GM21737 (cell line): Measurements from ENCODE around the gene HACL1.
A peak's percentile ranks its signal among the peaks of the same experiment; 100 is the strongest.
"Not testable (repeated sequence)": the region's sequence is repeated elsewhere in the genome, so short reads cannot be mapped to it uniquely, and the experiment has no call there.

ENCODE experiments used
- ATAC-seq: cut with Tn5 transposase; IDR thresholded peaks from one replicate; pipeline ENCODE4 v1.9.1; 2021; ENCODE audit warnings: mild to moderate bottlenecking, moderate library complexity; ENCODE audit not compliant: unreplicated experiment

HACL1 gene

GRCh38 chr3:15581471-15582394 lies 19.6 kb downstream of the HACL1 start:
- no peak for ATAC-seq

- no peak for ATAC-seq
These were observed 22.3 kb downstream of the HACL1 start for GRCh38 chr3:15579051-15579450.

- no peak for ATAC-seq
These were observed 23.0 kb downstream of the HACL1 start for GRCh38 chr3:15578289-15578867.

DNA sequence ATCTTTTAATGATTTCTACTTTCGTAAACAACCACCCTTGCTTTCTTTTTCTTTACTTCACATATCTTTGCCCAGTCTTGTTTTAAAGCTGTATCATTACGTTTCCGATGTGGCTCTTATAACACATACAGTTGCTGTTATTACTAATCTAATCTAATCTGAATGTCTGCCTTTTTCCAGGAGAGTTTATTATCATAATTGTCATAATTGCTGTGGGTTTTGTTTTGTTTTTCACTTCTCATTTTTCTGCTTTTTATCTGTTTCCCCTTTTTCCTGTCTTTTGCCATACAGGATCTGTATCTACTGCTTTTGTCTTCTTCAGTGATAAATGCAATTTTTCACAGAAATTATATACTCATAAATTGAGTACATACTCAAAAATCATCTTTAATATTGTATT lies 24.9 kb downstream of the HACL1 start:
- ATAC-seq = no peak

DNA sequence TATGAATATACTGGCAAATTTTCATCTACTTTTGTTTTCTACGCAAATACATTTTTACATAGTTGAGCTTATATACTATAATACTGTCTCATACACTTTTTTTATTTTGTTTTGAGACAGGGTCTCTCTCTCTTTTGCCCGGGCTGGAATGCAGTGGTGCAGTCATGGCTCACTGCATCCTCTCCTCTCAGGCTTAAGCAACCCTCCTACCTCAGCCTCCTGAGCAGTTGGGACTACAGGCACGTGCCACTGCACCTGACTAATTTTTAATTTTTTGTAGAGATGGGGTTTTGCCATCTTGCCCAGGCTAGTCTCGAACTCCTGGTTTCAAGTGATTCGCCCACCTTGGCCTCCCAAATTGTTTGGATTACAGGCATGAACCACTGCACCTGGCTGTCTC lies 25.9 kb downstream of the HACL1 start:
- ATAC-seq = no peak

- ATAC-seq = no peak
These were observed 29.2 kb downstream of the HACL1 start for GRCh38 chr3:15572138-15572537.

DNA sequence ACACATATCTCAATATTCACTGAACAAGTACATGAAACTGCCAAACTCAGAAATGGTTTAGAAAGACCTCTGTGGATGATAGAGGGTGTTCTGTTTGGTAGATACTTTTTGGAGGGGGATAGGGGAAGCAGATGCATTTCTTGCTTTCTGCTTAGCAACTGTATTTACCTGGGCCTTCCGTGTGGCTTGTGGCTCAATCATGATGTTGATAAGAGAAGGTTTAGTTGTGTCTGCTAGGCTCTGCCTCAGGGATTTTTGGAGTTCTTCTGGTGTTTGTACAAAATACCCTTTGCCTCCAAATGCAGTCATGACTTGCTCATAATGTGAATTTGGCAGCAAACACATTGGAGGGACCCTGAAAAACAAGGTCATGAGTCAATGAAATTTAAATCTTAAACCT lies 38.2 kb downstream of the HACL1 start:
- ATAC-seq = no peak

- no peak for ATAC-seq
These were observed 38.8 kb downstream of the HACL1 start for GRCh38 chr3:15562560-15562959.

GRCh38 chr3:15558581-15558980 lies 42.8 kb downstream of the HACL1 start:
- no peak for ATAC-seq

GRCh38 chr3:15557511-15557946 lies 43.8 kb downstream of the HACL1 start:
- ATAC-seq = peak; percentile 55

GRCh38 chr3:15556512-15556911 lies 44.9 kb downstream of the HACL1 start:
- peak; percentile 83 for ATAC-seq

DNA sequence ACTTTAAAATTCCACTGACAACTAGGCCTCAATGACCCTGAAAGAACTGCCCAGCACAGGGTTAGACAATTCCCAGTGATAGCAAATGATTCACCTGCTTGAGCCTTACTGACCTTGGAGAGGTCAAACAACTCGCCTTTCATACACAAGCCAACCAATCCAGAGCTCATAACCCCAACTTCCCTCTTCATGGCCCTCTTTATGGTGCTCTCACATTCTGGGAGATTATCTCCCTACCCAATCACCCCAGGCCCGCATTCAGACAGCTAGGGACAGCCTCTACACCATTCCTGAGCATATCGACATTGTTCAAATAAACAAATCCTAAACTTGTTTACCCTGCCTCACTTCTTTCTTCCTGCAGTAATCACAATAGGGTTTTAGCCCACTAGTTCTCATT lies 47.6 kb downstream of the HACL1 start:
- no peak for ATAC-seq

- no peak for ATAC-seq
These were observed 49.5 kb downstream of the HACL1 start for GRCh38 chr3:15551902-15552301.

- no peak for ATAC-seq
These were observed 51.5 kb downstream of the HACL1 start for GRCh38 chr3:15549846-15550245.

DNA sequence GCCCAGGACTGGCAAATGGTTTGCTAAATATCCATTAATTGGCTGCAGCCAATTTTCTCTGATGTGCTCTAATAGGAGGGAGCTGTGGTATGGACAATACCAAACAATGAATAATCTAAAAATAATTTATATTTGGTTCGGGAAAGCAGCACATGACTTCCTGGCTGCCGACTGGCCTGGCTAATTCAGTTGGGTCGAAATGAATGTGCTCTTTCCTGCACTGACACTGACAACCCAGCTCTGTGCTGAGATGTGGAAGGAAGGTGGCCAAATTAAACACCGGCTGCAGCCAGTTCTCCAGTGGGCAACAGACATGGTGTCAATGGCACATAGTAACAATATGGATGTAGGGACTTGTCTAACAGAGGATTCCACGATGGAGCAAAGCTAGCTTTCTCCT lies 58.8 kb downstream of the HACL1 start:
- no peak for ATAC-seq

GRCh38 chr3:15541371-15541770 lies 60.0 kb downstream of the HACL1 start:
- ATAC-seq = no peak

DNA sequence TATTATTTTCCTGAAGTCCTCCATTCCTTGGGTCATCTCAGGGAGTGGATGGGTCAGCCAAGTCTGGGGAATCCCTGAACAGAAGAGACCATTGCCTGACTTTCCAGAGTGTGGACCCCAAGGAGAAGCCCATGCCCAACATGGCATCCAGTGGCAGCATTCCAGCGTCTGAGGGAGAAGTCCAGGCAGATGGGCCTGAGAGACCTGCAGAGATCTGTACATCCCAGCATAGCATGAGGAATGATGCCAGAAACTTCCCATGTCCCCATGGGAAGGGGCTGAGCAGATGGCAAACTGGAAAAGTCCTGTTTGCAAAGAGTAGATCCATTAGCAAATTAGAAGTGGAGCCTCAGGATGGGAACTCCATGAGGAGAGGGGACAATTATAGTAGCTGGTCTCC lies 62.3 kb downstream of the HACL1 start:
- ATAC-seq = no peak

DNA sequence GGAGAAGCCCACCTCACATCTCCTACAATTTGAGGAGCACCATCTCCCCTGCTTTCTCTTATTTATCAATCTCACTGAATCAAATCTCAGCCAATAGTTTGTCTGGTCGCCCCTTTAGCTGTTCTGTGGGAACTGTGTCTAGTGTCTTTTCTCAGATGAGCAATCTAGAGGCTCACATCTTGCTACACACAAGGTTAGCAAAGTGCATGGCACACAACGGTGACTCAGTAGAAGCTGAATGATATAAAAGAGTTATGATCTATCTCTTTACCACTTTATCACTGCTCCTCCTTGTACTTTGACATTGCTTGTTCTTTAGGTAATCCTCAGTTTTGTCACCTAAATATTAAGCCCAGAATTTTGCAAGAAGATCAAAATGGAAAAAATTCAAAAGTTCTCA lies 63.0 kb downstream of the HACL1 start:
- ATAC-seq = no peak

DNA sequence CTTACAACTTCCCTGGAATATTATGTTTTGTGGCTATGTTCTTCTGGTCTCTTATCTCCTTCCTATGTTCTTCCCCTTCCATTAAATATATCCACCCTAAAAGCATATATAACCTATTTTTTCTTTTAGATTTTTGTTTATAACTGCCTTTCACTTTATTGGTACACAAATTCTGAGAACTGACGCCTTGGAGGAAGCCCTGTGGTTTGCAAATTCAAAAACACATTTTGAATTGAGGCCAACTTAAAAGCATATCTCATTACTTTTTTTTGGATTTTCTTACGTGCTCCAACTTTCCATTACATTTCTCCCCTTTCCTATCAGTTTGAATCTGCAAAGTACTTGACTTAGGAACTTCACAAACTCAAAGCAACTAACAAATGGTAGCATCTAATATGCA lies 64.5 kb downstream of the HACL1 start:
- ATAC-seq = no peak

DNA sequence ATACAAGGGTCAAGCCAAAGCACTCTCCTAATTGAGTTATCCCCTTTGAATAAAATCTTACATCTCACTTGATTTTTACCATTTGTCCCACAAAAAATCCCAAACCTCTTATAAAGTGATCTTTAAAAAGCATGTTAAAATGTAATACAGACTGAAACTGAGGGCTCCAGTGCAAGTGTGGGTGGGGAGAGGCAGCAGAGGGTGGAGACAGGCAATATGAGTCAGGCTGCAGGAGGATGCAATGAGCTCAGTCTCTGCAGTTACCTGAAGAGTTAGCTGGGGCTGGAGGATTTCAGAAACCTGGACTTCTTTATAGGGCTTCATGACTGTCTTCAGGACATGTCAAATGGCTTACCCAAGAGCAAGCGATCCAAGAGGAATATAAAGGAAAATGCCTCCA lies 65.6 kb downstream of the HACL1 start:
- ATAC-seq = no peak

DNA sequence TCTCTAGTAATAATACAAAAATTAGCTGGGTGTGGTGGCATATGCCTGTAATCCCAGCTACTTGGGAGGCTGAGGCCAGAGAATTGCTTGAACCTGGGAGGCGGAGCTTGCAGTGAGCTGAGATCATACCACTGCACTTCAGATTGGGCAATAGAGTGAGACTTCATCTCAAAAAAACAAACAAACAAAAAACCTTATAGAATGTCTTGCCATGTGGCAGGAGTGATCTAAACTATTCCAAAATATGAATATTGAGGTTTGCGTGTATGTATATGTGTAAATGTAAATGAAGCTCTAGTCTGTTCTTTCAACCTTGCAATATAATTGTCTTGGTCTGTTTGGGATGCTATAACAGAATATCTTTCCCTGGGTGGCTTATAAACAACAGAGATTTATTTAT lies 68.8 kb downstream of the HACL1 start:
- not testable (repeated sequence) for ATAC-seq

DNA sequence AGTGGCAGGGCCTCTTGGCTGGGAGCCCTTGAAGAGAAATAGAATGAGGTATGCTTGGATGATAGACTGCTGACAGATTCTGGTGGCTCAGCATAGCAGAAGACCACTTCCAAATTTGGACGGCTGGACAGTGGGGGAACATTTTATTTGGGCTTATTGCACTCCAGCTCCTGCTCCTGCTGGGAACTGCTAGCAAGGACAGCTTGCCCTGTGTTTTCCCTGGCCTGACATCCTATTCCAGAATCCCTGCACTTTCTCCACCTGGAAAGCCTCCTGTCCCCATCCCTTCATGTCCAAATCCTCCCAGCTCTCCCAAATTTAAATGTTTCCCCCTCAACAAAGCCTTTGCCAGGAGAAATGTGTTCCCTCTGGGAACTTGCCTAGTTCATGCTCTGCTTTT lies 70.0 kb downstream of the HACL1 start:
- no peak for ATAC-seq
